Stomach smooth muscle (tissue), 2 donors: ENCODE data around the gene CLK1.

ENCODE experiments used
- H3K27ac ChIP-seq: one replicate; pipeline ENCODE4 v1.7.0; 2013; ENCODE audit warnings: mild to moderate bottlenecking, low read length, inconsistent platforms
- H3K27me3 ChIP-seq, 2 donors: one replicate each; pipeline ENCODE4 v1.7.0; 2013; ENCODE audit warnings: low read length in 2 of 2; ENCODE audit not compliant: insufficient read depth in 2 of 2, control insufficient read depth in 1 of 2
- H3K36me3 ChIP-seq, 2 donors: one replicate each; pipeline ENCODE4 v1.7.0; 2013; ENCODE audit warnings: low read length in 2 of 2; ENCODE audit not compliant: control insufficient read depth in 2 of 2, insufficient read depth in 2 of 2
- H3K4me1 ChIP-seq: one replicate; pipeline ENCODE4 v1.7.0; 2013; ENCODE audit warnings: low read length; ENCODE audit not compliant: control insufficient read depth, insufficient read depth
- H3K4me3 ChIP-seq, 2 donors: one replicate each; pipeline ENCODE4 v1.7.0; 2013; ENCODE audit warnings: low read length in 2 of 2
- H3K9ac ChIP-seq, 2 donors: one replicate each; pipeline ENCODE4 v1.7.0; 2013; ENCODE audit warnings: low read length in 2 of 2, mild to moderate bottlenecking in 1 of 2
- H3K9me3 ChIP-seq, 2 donors: one replicate each; pipeline ENCODE4 v1.7.0; 2013; ENCODE audit warnings: low read length in 2 of 2; ENCODE audit not compliant: control insufficient read depth in 2 of 2
- donor health status: healthy.
- donor health status: Pancreatic carcinoma.

CLK1 gene

GRCh38 chr2:200810998-200811332, 53.5 kb downstream of the CLK1 start:
- peak overlapping the region; percentile 82 to 83 for H3K4me3 ChIP-seq
- H3K4me1 ChIP-seq, result peaks cover 14% of the 10 kb centered on the region
- peak overlapping the region; percentile 76 to 93 for H3K9ac ChIP-seq
- no peaks in the 10 kb centered on the region for H3K9me3 ChIP-seq
- H3K27me3 ChIP-seq, result no peaks in the 10 kb centered on the region
- peaks cover 4 to 20% of the 10 kb centered on the region in 2 donors for H3K36me3 ChIP-seq
- peak overlapping the region; percentile 95 for H3K27ac ChIP-seq

- Histone ChIP-seq H3K9ac (peak overlapping the region; percentile 76 to 93), H3K27me3 (no peaks in the 10 kb centered on the region), H3K27ac (peak overlapping the region; percentile 95), H3K9me3 (no peaks in the 10 kb centered on the region), H3K36me3 (peaks cover 3 to 14% of the 10 kb centered on the region in 2 donors), H3K4me3 (peak overlapping the region; percentile 82 to 83), H3K4me1 (peaks cover 14% of the 10 kb centered on the region)
These were observed 54.0 kb downstream of the CLK1 start for GRCh38 chr2:200810252-200810997.

GRCh38 chr2:200809506-200810251, 54.8 kb downstream of the CLK1 start:
- no peak overlapping the region for H3K9ac ChIP-seq
- no peak overlapping the region for H3K27ac ChIP-seq

More at GRCh38 chr2:200809506-200810251, 54.8 kb downstream of the CLK1 start:
- H3K4me3 ChIP-seq, result no peak overlapping the region
- peaks cover 3 to 8% of the 10 kb centered on the region in 2 donors for H3K36me3 ChIP-seq
- H3K9me3 ChIP-seq, result no peaks in the 10 kb centered on the region
- peaks cover 14% of the 10 kb centered on the region for H3K4me1 ChIP-seq
- H3K27me3 ChIP-seq, result no peaks in the 10 kb centered on the region
